Stimulated activated CD8-positive, alpha-beta memory T cell treated with anti-CD3 and anti-CD28 coated beads, Interleukin-4, amount 100 ng/mL, for 4 hours (primary cell): ENCODE measurements around the gene TSHZ2.

Experiments
- DNase-seq, 2 donors: peaks; one replicate each; pipeline ENCODE4 v3.0.0-alpha.2; 2020; ENCODE audit warnings: low read depth in 2 of 2, low spot score in 1 of 2

Gene TSHZ2

GRCh38 chr20:53157443-53158408, 185.6 kb downstream of the TSHZ2 start:
- no peak for DNase-seq

GRCh38 chr20:53159160-53159559, 187.0 kb downstream of the TSHZ2 start:
- no peak for DNase-seq

- no peak for DNase-seq
Observed at GRCh38 chr20:53161073-53161472, 188.9 kb downstream of the TSHZ2 start.

- DNase-seq, result no peak
Observed at GRCh38 chr20:53161473-53161872, 189.3 kb downstream of the TSHZ2 start.

GRCh38 chr20:53162251-53162835, 190.2 kb downstream of the TSHZ2 start:
- DNase-seq, result no peak

- no peak for DNase-seq
Observed at GRCh38 chr20:53163486-53163885, 191.3 kb downstream of the TSHZ2 start.

- no peak for DNase-seq
Observed at GRCh38 chr20:53164072-53164471, 191.9 kb downstream of the TSHZ2 start.

GRCh38 chr20:53165452-53165851, 193.3 kb downstream of the TSHZ2 start:
- DNase-seq, result no peak

- DNase-seq, result no peak
Observed at GRCh38 chr20:53168491-53168890, 196.3 kb downstream of the TSHZ2 start.

- DNase-seq, result no peak
Observed at GRCh38 chr20:53170196-53170595, 198.0 kb downstream of the TSHZ2 start.

- no peak for DNase-seq
Observed at GRCh38 chr20:53171065-53171464, 198.9 kb downstream of the TSHZ2 start.

- no peak for DNase-seq
Observed at GRCh38 chr20:53174454-53174853, 202.3 kb downstream of the TSHZ2 start.

- DNase-seq, result no peak
Observed at GRCh38 chr20:53175135-53175780, 203.1 kb downstream of the TSHZ2 start.

- no peak for DNase-seq
Observed at GRCh38 chr20:53176134-53176533, 204.0 kb downstream of the TSHZ2 start.

- DNase-seq, result no peak
Observed at GRCh38 chr20:53177687-53178086, 205.5 kb downstream of the TSHZ2 start.

GRCh38 chr20:53179749-53180148, 207.6 kb downstream of the TSHZ2 start:
- DNase-seq, result no peak

GRCh38 chr20:53180928-53181362, 208.8 kb downstream of the TSHZ2 start:
- DNase-seq, result no peak

GRCh38 chr20:53181866-53182376, 209.8 kb downstream of the TSHZ2 start:
- DNase-seq, result no peak

GRCh38 chr20:53183181-53183580, 211.0 kb downstream of the TSHZ2 start:
- DNase-seq, result no peak

GRCh38 chr20:53186635-53187034, 214.5 kb downstream of the TSHZ2 start:
- DNase-seq, result no peak

GRCh38 chr20:53187392-53188068, 215.4 kb downstream of the TSHZ2 start:
- no peak for DNase-seq
